WTC11 (cell line): ENCODE data around the gene KDF1. TPM values are rescaled to one million over a fixed set of nuclear protein-coding genes. Genes with fewer than 3 reads are reported as not detected.
"Not testable (repeated sequence)": the region's sequence is repeated elsewhere in the genome, so short reads cannot be mapped to it uniquely, and the experiment has no call there.

Source experiments
- ATAC-seq: fragments of 200-7000 bp; cut with Tn5 transposase; 2 replicates; pipeline ENCODE4 v1.10.0; 2021; ENCODE audit warnings: mild to moderate bottlenecking, moderate library complexity
- CTCF ChIA-PET: fragments of 300-600 bp; sonication (Branson Sonifier 250); formaldehyde crosslinking; loops from one replicate; lab custom pipeline; 2021; ENCODE audit warnings: antibody characterized with exemption; lab: Charles Lee
- POLR2A ChIA-PET: fragments of 350-600 bp; sonication (Branson Sonifier 250); formaldehyde crosslinking; loops from one replicate; lab custom pipeline; 2021; ENCODE audit warnings: antibody characterized with exemption; lab: Charles Lee
- DNase-seq: peaks from one replicate; pipeline ENCODE4 v3.0.0; 2021; ENCODE audit warnings: low spot score
- H3K27ac Mint-ChIP-seq: 2 replicates; pipeline ENCODE4 v1.8.0; 2021; ENCODE audit warnings: mixed read lengths
- H3K27me3 Mint-ChIP-seq: 2 replicates; pipeline ENCODE4 v1.8.0; 2021; ENCODE audit warnings: low read depth, mild to moderate bottlenecking, moderate library complexity, mixed read lengths
- H3K36me3 Mint-ChIP-seq: 2 replicates; pipeline ENCODE4 v1.8.0; 2021; ENCODE audit warnings: mixed read lengths
- H3K4me1 Mint-ChIP-seq: 2 replicates; pipeline ENCODE4 v1.8.0; 2022; ENCODE audit warnings: mixed read lengths
- H3K4me3 Mint-ChIP-seq: 2 replicates; pipeline ENCODE4 v1.8.0; 2021; ENCODE audit warnings: mild to moderate bottlenecking, moderate library complexity, mixed read lengths
- H3K9me3 Mint-ChIP-seq: 2 replicates; pipeline ENCODE4 v1.8.0; 2021; ENCODE audit warnings: mixed read lengths
- ATF2 ChIP-seq: sonication (generic); formaldehyde crosslinking; IDR thresholded peaks from 2 replicates; pipeline ENCODE4 v1.8.1; 2022; ENCODE audit warnings: low read depth, missing genetic modification reagents, borderline replicate concordance
- CBFB ChIP-seq: sonication (generic); formaldehyde crosslinking; IDR thresholded peaks from 2 replicates; pipeline ENCODE4 v1.8.1; 2022; ENCODE audit warnings: mild to moderate bottlenecking, low read depth, missing genetic modification reagents
- CREM ChIP-seq: sonication (generic); formaldehyde crosslinking; IDR thresholded peaks from 2 replicates; pipeline ENCODE4 v1.8.1; 2022; ENCODE audit warnings: mild to moderate bottlenecking, missing genetic modification reagents, moderate library complexity
- E2F1 ChIP-seq: sonication (generic); formaldehyde crosslinking; IDR thresholded peaks from 2 replicates; pipeline ENCODE4 v1.8.0; 2022; ENCODE audit warnings: mild to moderate bottlenecking, missing genetic modification reagents
- ESRRA ChIP-seq: sonication (generic); formaldehyde crosslinking; IDR thresholded peaks from 2 replicates; pipeline ENCODE4 v1.8.1; 2022; ENCODE audit warnings: mild to moderate bottlenecking, missing genetic modification reagents, borderline replicate concordance
- GABPB1 ChIP-seq: sonication (generic); formaldehyde crosslinking; IDR thresholded peaks from 2 replicates; pipeline ENCODE4 v1.8.1; 2023; ENCODE audit warnings: mild to moderate bottlenecking, missing genetic modification reagents
- HMGXB4 ChIP-seq: sonication (generic); formaldehyde crosslinking; IDR thresholded peaks from 2 replicates; pipeline ENCODE4 v1.8.1; 2023; ENCODE audit warnings: mild to moderate bottlenecking, moderate library complexity, missing genetic modification reagents
- KAT7 ChIP-seq: sonication (generic); formaldehyde crosslinking; IDR thresholded peaks from 2 replicates; pipeline ENCODE4 v1.8.1; 2023; ENCODE audit warnings: missing genetic modification reagents, mild to moderate bottlenecking, borderline replicate concordance
- MAX ChIP-seq: sonication (generic); formaldehyde crosslinking; IDR thresholded peaks from 2 replicates; pipeline ENCODE4 v1.8.0; 2022; ENCODE audit warnings: mild to moderate bottlenecking, missing genetic modification reagents
- MLX ChIP-seq: sonication (generic); formaldehyde crosslinking; IDR thresholded peaks from 2 replicates; pipeline ENCODE4 v1.8.1; 2023; ENCODE audit warnings: mild to moderate bottlenecking, missing genetic modification reagents, moderate library complexity
- NR1H2 ChIP-seq: sonication (generic); formaldehyde crosslinking; IDR thresholded peaks from 2 replicates; pipeline ENCODE4 v1.9.0; 2021; ENCODE audit warnings: mild to moderate bottlenecking, moderate library complexity, missing genetic modification reagents
- PREB ChIP-seq: sonication (generic); formaldehyde crosslinking; IDR thresholded peaks from 2 replicates; pipeline ENCODE4 v1.8.1; 2022; ENCODE audit warnings: mild to moderate bottlenecking, missing genetic modification reagents, moderate library complexity, borderline replicate concordance
- SOX15 ChIP-seq: fragments of 250-450 bp; sonication (Bioruptor Pico); IDR thresholded peaks from 2 replicates; pipeline ENCODE4 v1.9.0; 2021; ENCODE audit warnings: mild to moderate bottlenecking
- TCF7 ChIP-seq: sonication (generic); formaldehyde crosslinking; IDR thresholded peaks from 2 replicates; pipeline ENCODE4 v1.8.0; 2022; ENCODE audit warnings: mild to moderate bottlenecking, low read depth, missing genetic modification reagents, moderate library complexity
- TEAD1 ChIP-seq: sonication (generic); formaldehyde crosslinking; IDR thresholded peaks from 2 replicates; pipeline ENCODE4 v1.8.0; 2022; ENCODE audit warnings: mild to moderate bottlenecking, missing genetic modification reagents
- ZNF121 ChIP-seq: sonication (generic); formaldehyde crosslinking; IDR thresholded peaks from 2 replicates; pipeline ENCODE4 v1.8.0; 2023; ENCODE audit warnings: missing genetic modification reagents
- ZNF219 ChIP-seq: sonication (generic); formaldehyde crosslinking; IDR thresholded peaks from 2 replicates; pipeline ENCODE4 v1.8.0; 2023; ENCODE audit warnings: missing genetic modification reagents, mild to moderate bottlenecking, borderline replicate concordance
- ZNF396 ChIP-seq: fragments of 250-450 bp; sonication (Bioruptor Pico); IDR thresholded peaks from 2 replicates; pipeline ENCODE4 v1.8.0; 2021; ENCODE audit warnings: mild to moderate bottlenecking, moderate library complexity, borderline replicate concordance
- ZNF425 ChIP-seq: fragments of 250-450 bp; sonication (Bioruptor Pico); conservative IDR thresholded peaks from 2 replicates; pipeline ENCODE4 v1.9.0; 2021; ENCODE audit warnings: mild to moderate bottlenecking
- ZSCAN18 ChIP-seq: fragments of 250-450 bp; sonication (Bioruptor Pico); IDR thresholded peaks from 2 replicates; pipeline ENCODE4 v2.1.2; 2022; ENCODE audit warnings: mild to moderate bottlenecking, moderate library complexity
- total RNA-seq: library from RNA; stranded (reverse); gene quantifications from 3 replicates; pipeline ENCODE4 v1.2.3, GENCODE V29; 2021

The KDF1 gene
- total RNA-seq, 1 experiment from 2014 or later: 19.0 TPM

- TF ChIP-seq ZSCAN18: no peak
- TF ChIP-seq SOX15 (CRISPR knock-in tag): no peak
- TF ChIP-seq GABPB1 (CRISPR knock-in tag): no peak
Observed at GRCh38 chr1:26949926-26950319, 10.3 kb downstream of the KDF1 start (continued).

GRCh38 chr1:26949266-26949925 lies 10.9 kb downstream of the KDF1 start:
- ChIA-PET POLR2A (no interaction called here), CTCF (no interaction called here)
- no peak for DNase-seq
- TF ChIP-seq HMGXB4 (CRISPR knock-in tag) (no peak), TEAD1 (CRISPR knock-in tag) (no peak), NR1H2 (CRISPR knock-in tag) (no peak), MLX (CRISPR knock-in tag) (no peak), ZNF121 (no peak), ATF2 (CRISPR knock-in tag) (no peak), E2F1 (no peak), PREB (no peak), ZNF425 (CRISPR knock-in tag) (no peak), ZNF219 (CRISPR knock-in tag) (no peak), KAT7 (CRISPR knock-in tag) (no peak), CBFB (CRISPR knock-in tag) (no peak), TCF7 (no peak), ESRRA (CRISPR knock-in tag) (no peak), MAX (CRISPR knock-in tag) (no peak), ZNF396 (no peak), CREM (CRISPR knock-in tag) (no peak)
- no peaks in the 10 kb centered on the region for H3K4me1 Mint-ChIP-seq
- H3K36me3 Mint-ChIP-seq: peaks cover 35% of the 10 kb centered on the region
- H3K27me3 Mint-ChIP-seq: no peaks in the 10 kb centered on the region
- no peaks in the 10 kb centered on the region for H3K9me3 Mint-ChIP-seq
- no peak overlapping the region for H3K4me3 Mint-ChIP-seq
- H3K27ac Mint-ChIP-seq: peak overlapping the region; percentile 37; the same call in 1 of the 2 replicates
- no peak for ATAC-seq

GRCh38 chr1:26948725-26949057 lies 11.6 kb downstream of the KDF1 start:
- H3K4me3 Mint-ChIP-seq, H3K4me1 Mint-ChIP-seq, H3K27ac Mint-ChIP-seq, ATAC-seq, CTCF ChIA-PET, H3K27me3 Mint-ChIP-seq, DNase-seq, POLR2A ChIA-PET, H3K9me3 Mint-ChIP-seq: not testable (repeated sequence)
- peaks cover 34% of the 10 kb centered on the region for H3K36me3 Mint-ChIP-seq
